ENCODE measurements around the gene CGAS. TPM values are rescaled to one million over a fixed set of nuclear protein-coding genes. Genes with fewer than 3 reads are reported as not detected.
A peak's percentile ranks its signal among the peaks of the same experiment; 100 is the strongest.

The CGAS gene
- total and polyA plus RNA-seq, 9 of the 15 experiments (the other 6 are each of a cell fraction or from before 2014, with no cell fraction given), result 0.01 to 0.32 (median 0.06) TPM; not detected in 2

DNA sequence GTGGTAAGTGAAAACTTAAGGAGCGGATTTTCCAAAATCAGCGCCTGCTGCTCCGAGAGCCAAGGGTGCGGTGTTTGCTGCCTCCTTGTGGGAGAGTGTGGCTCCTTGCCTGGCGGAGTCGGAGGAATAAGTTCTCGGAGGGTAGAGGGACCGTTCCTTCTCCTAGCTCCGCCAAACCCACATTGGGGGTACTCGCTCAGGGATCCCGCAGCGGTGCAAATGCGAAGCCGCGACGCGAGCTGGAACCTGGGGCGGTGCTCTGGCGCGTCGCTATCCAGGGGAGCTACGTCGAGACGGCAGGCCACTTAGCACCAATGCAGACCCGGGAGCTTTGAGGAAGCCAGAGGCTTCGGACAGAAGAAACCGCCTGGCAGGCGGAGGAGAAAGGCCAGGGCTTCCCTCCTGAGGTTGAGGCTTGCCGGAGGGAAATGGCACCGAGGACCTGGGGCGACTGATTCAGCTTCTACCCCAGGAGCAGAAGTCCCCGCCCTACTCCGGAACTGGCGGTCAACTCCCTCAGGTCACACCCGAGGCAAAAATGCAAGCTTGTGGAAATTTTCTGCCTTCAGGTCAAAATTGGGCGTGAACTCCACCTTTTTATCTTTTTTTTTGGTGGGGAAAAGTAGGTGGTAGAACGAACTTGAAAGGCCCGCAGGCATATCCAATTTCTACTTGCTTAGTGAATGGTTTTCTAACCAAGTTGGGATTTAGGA is 63.1 kb downstream of the CGAS start (continued):
- TF ChIP-seq ZFX (CRISPR knock-in tag; IDR thresholded peaks at IDR 0.05) (peak; percentile 62), ARHGAP35 (IDR thresholded peaks at IDR 0.05; ENCODE audit: partially characterized antibody) (no peak), HDAC6 (IDR thresholded peaks at IDR 0.05; ENCODE audit: low read depth, low read length) (no peak), KDM1A (IDR thresholded peaks at IDR 0.05) (no peak), NFIC (IDR thresholded peaks at IDR 0.05) (peak; percentile 29; the same call in 1 of the 2 replicates), SMARCA4 (IDR thresholded peaks at IDR 0.05) (peak; percentile 61), FOXO4 (CRISPR knock-in tag; IDR thresholded peaks at IDR 0.05) (no peak), C11orf30 (IDR thresholded peaks at IDR 0.05; ENCODE audit: low read depth) (peak; percentile 98), LARP7 (IDR thresholded peaks at IDR 0.05) (no peak), ZC3H11A (IDR thresholded peaks at IDR 0.05; ENCODE audit: low read depth, low read length) (no peak), E2F3 (CRISPR knock-in tag; IDR thresholded peaks at IDR 0.05) (no peak), NFXL1 (CRISPR knock-in tag; IDR thresholded peaks at IDR 0.05) (no peak), SNRNP70 (optimal IDR thresholded peaks at IDR 0.05; ENCODE audit: low read depth, low read length) (no peak), MCM2 (IDR thresholded peaks at IDR 0.05; ENCODE audit: low read depth) (no peak), IRF2 (CRISPR knock-in tag; IDR thresholded peaks at IDR 0.05) (no peak), PHF20 (IDR thresholded peaks at IDR 0.05; ENCODE audit: partially characterized antibody) (no peak), HCFC1 (IDR thresholded peaks at IDR 0.05; ENCODE audit: low read depth, low read length) (no peak), ZFP1 (CRISPR knock-in tag; IDR thresholded peaks at IDR 0.05) (no peak), ESRRA (IDR thresholded peaks at IDR 0.05; ENCODE audit: borderline replicate concordance, low read depth) (peak; percentile 48; the same call in 1 of the 2 replicates), HOXB6 (CRISPR knock-in tag; IDR thresholded peaks at IDR 0.05; ENCODE audit: borderline replicate concordance) (no peak), SREBF1 (IDR thresholded peaks at IDR 0.05; ENCODE audit: borderline replicate concordance, low read depth, low read length) (no peak), RFX1 (IDR thresholded peaks at IDR 0.05) (no peak), ZNF431 (CRISPR knock-in tag; IDR thresholded peaks at IDR 0.05) (no peak), DMBX1 (CRISPR knock-in tag; IDR thresholded peaks at IDR 0.05; ENCODE audit: borderline replicate concordance) (no peak), FUS (optimal IDR thresholded peaks at IDR 0.05; ENCODE audit: low read depth, low read length) (no peak), SMAD2 (IDR thresholded peaks at IDR 0.05; ENCODE audit: low read depth, low read length) (no peak), ZNF77 (CRISPR knock-in tag; IDR thresholded peaks at IDR 0.05) (no peak), MAFG (tag; conservative IDR thresholded peaks at IDR 0.05) (peak; percentile 94), NONO (IDR thresholded peaks at IDR 0.05; ENCODE audit: low read depth in 2 of 2, low read length in 1 of 2) (0 out of 4 replicates have a peak, but pooled peaks of 1 of the 2 experiments have one; percentile 12), EP300 (IDR thresholded peaks at IDR 0.05; ENCODE audit: low read length) (peak; percentile 33; the same call in 1 of the 2 replicates), HNRNPLL (IDR thresholded peaks at IDR 0.05; ENCODE audit: low read depth, low read length, poor library complexity, severe bottlenecking) (peak; percentile 39)
- TF ChIP-seq, protein P1, sequence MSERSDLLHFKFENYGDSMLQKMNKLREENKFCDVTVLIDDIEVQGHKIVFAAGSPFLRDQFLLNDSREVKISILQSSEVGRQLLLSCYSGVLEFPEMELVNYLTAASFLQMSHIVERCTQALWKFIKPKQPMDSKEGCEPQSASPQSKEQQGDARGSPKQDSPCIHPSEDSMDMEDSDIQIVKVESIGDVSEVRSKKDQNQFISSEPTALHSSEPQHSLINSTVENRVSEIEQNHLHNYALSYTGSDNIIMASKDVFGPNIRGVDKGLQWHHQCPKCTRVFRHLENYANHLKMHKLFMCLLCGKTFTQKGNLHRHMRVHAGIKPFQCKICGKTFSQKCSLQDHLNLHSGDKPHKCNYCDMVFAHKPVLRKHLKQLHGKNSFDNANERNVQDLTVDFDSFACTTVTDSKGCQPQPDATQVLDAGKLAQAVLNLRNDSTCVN (CRISPR knock-in tag; IDR thresholded peaks at IDR 0.05), result no peak

All from K562 (cell line).